ENCODE data around the gene SUCLG1.
A peak's percentile ranks its signal among the peaks of the same experiment; 100 is the strongest.

SUCLG1 gene

GRCh38 chr2:84458551-84459017, 496 bp downstream of the SUCLG1 start:
- DNase-seq = peak in 1 of 2 donors; percentile 11
- Histone ChIP-seq H3K23ac (ENCODE audit: low read length) (no peak overlapping the region), H3K4ac (ENCODE audit: low read depth, low read length) (peak overlapping the region; percentile 50), H4K8ac (ENCODE audit: low read depth, low read length) (peak overlapping the region; percentile 78), H3K27ac (ENCODE audit: low read depth, low read length) (no peak overlapping the region), H3K36me3 (ENCODE audit: control insufficient read depth in 1 of 2, insufficient read depth in 2 of 2, low read length in 2 of 2) (no peaks in the 10 kb centered on the region), H2BK5ac (ENCODE audit: low read depth, low read length, poor library complexity) (no peak overlapping the region), H4K91ac (ENCODE audit: low read depth, low read length) (peak overlapping the region; percentile 57), H3K9me3 (ENCODE audit: insufficient read depth, low read depth, low read length) (no peaks in the 10 kb centered on the region), H3K27me3 (ENCODE audit: insufficient read depth, low read length) (no peaks in the 10 kb centered on the region), H3K9ac (ENCODE audit: low read length) (peak overlapping the region; percentile 82), H3K4me3 (ENCODE audit: low read depth, low read length) (peak overlapping the region; percentile 92), H3K79me1 (ENCODE audit: low read length) (peaks cover 3% of the 10 kb centered on the region), H4K12ac (ENCODE audit: low read depth, low read length) (peak overlapping the region; percentile 51), H3K4me1 (ENCODE audit: control insufficient read depth in 1 of 2, insufficient read depth in 2 of 2, low read length in 2 of 2) (peaks cover 0 to 3% of the 10 kb centered on the region in 2 experiments), H2BK12ac (ENCODE audit: low read length) (no peak overlapping the region), H2BK120ac (ENCODE audit: insufficient read depth, low read length, poor library complexity) (no peak overlapping the region), H2AK5ac (ENCODE audit: low read length) (no peak overlapping the region), H3K4me2 (ENCODE audit: low read length) (peak overlapping the region; percentile 74), H2AFZ (ENCODE audit: insufficient read depth, low read length, poor library complexity) (peak overlapping the region; percentile 79), H3K14ac (ENCODE audit: low read length) (peak overlapping the region; percentile 65), H3K18ac (ENCODE audit: low read length) (peak overlapping the region; percentile 67), H3K79me2 (ENCODE audit: control insufficient read depth, insufficient read depth, low read length, poor library complexity) (peaks cover 5% of the 10 kb centered on the region)
- no CpG with 5 or more reads among the region's 16 CpGs for WGBS (ENCODE audit: extremely low coverage, insufficient coverage, insufficient read length)

GRCh38 chr2:84457686-84458085, 1.4 kb downstream of the SUCLG1 start:
- H3K4me3 ChIP-seq (ENCODE audit: low read depth, low read length) = no peak overlapping the region
- no peak overlapping the region for H2BK12ac ChIP-seq (ENCODE audit: low read length)
- H3K4me1 ChIP-seq (ENCODE audit: control insufficient read depth in 1 of 2, insufficient read depth in 2 of 2, low read length in 2 of 2) = peaks cover 0 to 3% of the 10 kb centered on the region in 2 experiments
- no peak for DNase-seq
- H3K4me2 ChIP-seq (ENCODE audit: low read length) = no peak overlapping the region
- no peak overlapping the region for H3K9ac ChIP-seq (ENCODE audit: low read length)
- H3K36me3 ChIP-seq (ENCODE audit: control insufficient read depth in 1 of 2, insufficient read depth in 2 of 2, low read length in 2 of 2) = no peaks in the 10 kb centered on the region
- H4K8ac ChIP-seq (ENCODE audit: low read depth, low read length) = no peak overlapping the region
- H3K79me2 ChIP-seq (ENCODE audit: control insufficient read depth, insufficient read depth, low read length, poor library complexity) = peaks cover 5% of the 10 kb centered on the region
- H3K27me3 ChIP-seq (ENCODE audit: insufficient read depth, low read length) = no peaks in the 10 kb centered on the region
- H3K14ac ChIP-seq (ENCODE audit: low read length) = no peak overlapping the region
- no peak overlapping the region for H4K91ac ChIP-seq (ENCODE audit: low read depth, low read length)
- no peak overlapping the region for H2AK5ac ChIP-seq (ENCODE audit: low read length)
- no peak overlapping the region for H2BK5ac ChIP-seq (ENCODE audit: low read depth, low read length, poor library complexity)
- H2AFZ ChIP-seq (ENCODE audit: insufficient read depth, low read length, poor library complexity) = no peak overlapping the region
- H3K4ac ChIP-seq (ENCODE audit: low read depth, low read length) = no peak overlapping the region
- H3K9me3 ChIP-seq (ENCODE audit: insufficient read depth, low read depth, low read length) = no peaks in the 10 kb centered on the region
- no peak overlapping the region for H3K18ac ChIP-seq (ENCODE audit: low read length)
- peaks cover 3% of the 10 kb centered on the region for H3K79me1 ChIP-seq (ENCODE audit: low read length)
- no peak overlapping the region for H2BK120ac ChIP-seq (ENCODE audit: insufficient read depth, low read length, poor library complexity)
- no peak overlapping the region for H3K23ac ChIP-seq (ENCODE audit: low read length)
- H3K27ac ChIP-seq (ENCODE audit: low read depth, low read length) = no peak overlapping the region
- no peak overlapping the region for H4K12ac ChIP-seq (ENCODE audit: low read depth, low read length)
- WGBS (ENCODE audit: extremely low coverage, insufficient coverage, insufficient read length) = no CpG with 5 or more reads among the region's 2 CpGs

GRCh38 chr2:84456156-84456555, 2.9 kb downstream of the SUCLG1 start:
- Histone ChIP-seq H4K91ac (ENCODE audit: low read depth, low read length) (no peak overlapping the region), H4K8ac (ENCODE audit: low read depth, low read length) (no peak overlapping the region), H2BK5ac (ENCODE audit: low read depth, low read length, poor library complexity) (no peak overlapping the region), H3K4me3 (ENCODE audit: low read depth, low read length) (no peak overlapping the region), H3K27ac (ENCODE audit: low read depth, low read length) (no peak overlapping the region), H3K23ac (ENCODE audit: low read length) (no peak overlapping the region), H3K79me2 (ENCODE audit: control insufficient read depth, insufficient read depth, low read length, poor library complexity) (peaks cover 5% of the 10 kb centered on the region), H4K12ac (ENCODE audit: low read depth, low read length) (no peak overlapping the region), H2BK120ac (ENCODE audit: insufficient read depth, low read length, poor library complexity) (no peak overlapping the region), H3K4ac (ENCODE audit: low read depth, low read length) (no peak overlapping the region), H3K18ac (ENCODE audit: low read length) (no peak overlapping the region), H2AK5ac (ENCODE audit: low read length) (no peak overlapping the region), H3K9ac (ENCODE audit: low read length) (no peak overlapping the region), H3K14ac (ENCODE audit: low read length) (no peak overlapping the region), H3K27me3 (ENCODE audit: insufficient read depth, low read length) (no peaks in the 10 kb centered on the region), H3K9me3 (ENCODE audit: insufficient read depth, low read depth, low read length) (no peaks in the 10 kb centered on the region), H3K4me1 (ENCODE audit: control insufficient read depth in 1 of 2, insufficient read depth in 2 of 2, low read length in 2 of 2) (peaks cover 0 to 3% of the 10 kb centered on the region in 2 experiments), H3K36me3 (ENCODE audit: control insufficient read depth in 1 of 2, insufficient read depth in 2 of 2, low read length in 2 of 2) (no peaks in the 10 kb centered on the region), H3K79me1 (ENCODE audit: low read length) (peaks cover 3% of the 10 kb centered on the region), H2BK12ac (ENCODE audit: low read length) (no peak overlapping the region), H2AFZ (ENCODE audit: insufficient read depth, low read length, poor library complexity) (no peak overlapping the region), H3K4me2 (ENCODE audit: low read length) (no peak overlapping the region)
- no peak for DNase-seq
- WGBS (ENCODE audit: extremely low coverage, insufficient coverage, insufficient read length) = no CpG with 5 or more reads among the region's 4 CpGs

- Histone ChIP-seq H3K9ac (ENCODE audit: low read length) (no peak overlapping the region), H2BK120ac (ENCODE audit: insufficient read depth, low read length, poor library complexity) (no peak overlapping the region), H3K36me3 (ENCODE audit: control insufficient read depth in 1 of 2, insufficient read depth in 2 of 2, low read length in 2 of 2) (no peaks in the 10 kb centered on the region), H3K14ac (ENCODE audit: low read length) (no peak overlapping the region), H2BK12ac (ENCODE audit: low read length) (no peak overlapping the region), H3K4me2 (ENCODE audit: low read length) (no peak overlapping the region), H4K12ac (ENCODE audit: low read depth, low read length) (no peak overlapping the region), H3K79me1 (ENCODE audit: low read length) (peaks cover 3% of the 10 kb centered on the region), H3K4ac (ENCODE audit: low read depth, low read length) (no peak overlapping the region), H2AK5ac (ENCODE audit: low read length) (no peak overlapping the region), H3K27ac (ENCODE audit: low read depth, low read length) (no peak overlapping the region), H2BK5ac (ENCODE audit: low read depth, low read length, poor library complexity) (no peak overlapping the region), H3K9me3 (ENCODE audit: insufficient read depth, low read depth, low read length) (no peaks in the 10 kb centered on the region), H3K4me3 (ENCODE audit: low read depth, low read length) (no peak overlapping the region), H3K27me3 (ENCODE audit: insufficient read depth, low read length) (no peaks in the 10 kb centered on the region), H3K4me1 (ENCODE audit: control insufficient read depth in 1 of 2, insufficient read depth in 2 of 2, low read length in 2 of 2) (peaks cover 0 to 3% of the 10 kb centered on the region in 2 experiments), H2AFZ (ENCODE audit: insufficient read depth, low read length, poor library complexity) (no peak overlapping the region), H3K23ac (ENCODE audit: low read length) (no peak overlapping the region), H4K8ac (ENCODE audit: low read depth, low read length) (no peak overlapping the region), H3K18ac (ENCODE audit: low read length) (no peak overlapping the region), H3K79me2 (ENCODE audit: control insufficient read depth, insufficient read depth, low read length, poor library complexity) (peaks cover 5% of the 10 kb centered on the region), H4K91ac (ENCODE audit: low read depth, low read length) (no peak overlapping the region)
- WGBS (ENCODE audit: extremely low coverage, insufficient coverage, insufficient read length) = no CpG with 5 or more reads among the region's 2 CpGs
- DNase-seq = no peak
Observed at GRCh38 chr2:84454581-84454980, 4.5 kb downstream of the SUCLG1 start.
